Suprapubic skin (tissue), 3 donors: ENCODE data around the gene PRKCE.

Experiments
- CTCF ChIP-seq, 2 donors: fragments of 200-600 bp in 1 of 2; fragments of 450-650 bp in 1 of 2; sonication (generic) in 1 of 2; IDR thresholded peaks; one replicate each; pipeline ENCODE4 v1.5.1; 2016 to 2019; ENCODE audit warnings: antibody characterized with exemption in 2 of 2, mild to moderate bottlenecking in 1 of 2, moderate library complexity in 1 of 2
- POLR2A ChIP-seq, 2 donors: fragments of 450-650 bp; IDR thresholded peaks; one replicate each; pipeline ENCODE4 v1.6.1; 2017; ENCODE audit warnings: antibody characterized with exemption in 2 of 2, mild to moderate bottlenecking in 2 of 2, moderate library complexity in 2 of 2

GRCh38 chr2:45960057-45960863, 308.8 kb downstream of the PRKCE start:
- TF ChIP-seq CTCF (IDR thresholded peaks at IDR 0.05) (no peak), POLR2A (IDR thresholded peaks at IDR 0.05) (no peak)
